K562 (cell line): ENCODE results near the gene COL4A1. TPM values are rescaled to one million over a fixed set of nuclear protein-coding genes. Genes with fewer than 3 reads are reported as not detected.

Experiments used
- ATAC-seq: fragments of 200-7000 bp; cut with Tn5 transposase; 3 replicates; pipeline ENCODE4 v1.9.1; 2020; ENCODE audit warnings: moderate library complexity
- BruUV-seq: library from RNA; stranded (reverse); fragments of 400-500 nt; replicated peaks from 2 replicates; lab custom pipeline; 2021; lab: Mats Ljungman, UMichigan
- CTCF ChIA-PET: fragments of 300-600 bp; formaldehyde crosslinking; extraction: SDS; loops from one replicate; lab custom pipeline; 2021; ENCODE audit warnings: low intra/inter-chr PET ratio; lab: Yijun Ruan, JAX
- POLR2A ChIA-PET: fragments of 300-600, 350-650 bp; sonication (Branson Sonifier 250); formaldehyde crosslinking; extraction: SDS; loops from one replicate; lab custom pipeline; 2021; ENCODE audit warnings: antibody characterized with exemption, inconsistent platforms; lab: Yijun Ruan, JAX
- DNase-seq, 4 experiments: peaks; one replicate each; pipeline versions ENCODE4 v3.0.0 to v3.0.0-alpha.2; 2011 to 2018; ENCODE audit warnings: low spot score in 3 of 4, mixed read lengths in 3 of 4; ENCODE audit errors: extremely low read depth in 1 of 4
- FAIRE-seq: peaks from 2 replicates; lab custom pipeline; 2011; peaks lifted over from hg19 to GRCh38; lab: Jason Lieb, UNC
- H2AFZ ChIP-seq: 2 replicates; pipeline ENCODE4 v1.6.0; 2011; ENCODE audit warnings: low read depth, low read length, control low read depth, inconsistent platforms
- H3K27ac ChIP-seq: fragments of 200-600 bp; 3 replicates; pipeline ENCODE4 v1.8.0; 2011; ENCODE audit warnings: low read depth, mild to moderate bottlenecking, control low read depth, inconsistent platforms, low read length, moderate library complexity, mixed read lengths; ENCODE audit errors: extremely low read depth
- H3K27me3 ChIP-seq, 2 experiments: fragments of 300-600 bp in 1 of 2; 2 replicates in 1 of 2; 3 replicates in 1 of 2; pipeline versions ENCODE4 v1.6.0 to v1.8.0; 2011; ENCODE audit warnings: inconsistent platforms in 2 of 2, low read length in 2 of 2, mild to moderate bottlenecking in 1 of 2, mixed read lengths in 1 of 2, moderate library complexity in 1 of 2; ENCODE audit not compliant: control insufficient read depth in 2 of 2, insufficient read depth in 2 of 2
- H3K36me3 ChIP-seq: fragments of 300-600 bp; 3 replicates; pipeline ENCODE4 v1.8.0; 2011; ENCODE audit warnings: mild to moderate bottlenecking, low read length, inconsistent platforms; ENCODE audit not compliant: control insufficient read depth, insufficient read depth
- H3K4me1 ChIP-seq, 2 experiments: fragments of 200-600 bp in 1 of 2; replicated peaks in 1 of 2; 2 replicates in 1 of 2; 3 replicates in 1 of 2; pipeline versions ENCODE4 v1.5.1 to v1.8.0; 2011; ENCODE audit warnings: inconsistent platforms in 2 of 2, low read length in 2 of 2, mild to moderate bottlenecking in 1 of 2, mixed read lengths in 1 of 2, moderate library complexity in 1 of 2; ENCODE audit not compliant: control insufficient read depth in 2 of 2, insufficient read depth in 2 of 2
- H3K4me2 ChIP-seq: 2 replicates; pipeline ENCODE4 v1.6.1; 2011; ENCODE audit warnings: low read length, control low read depth, inconsistent platforms, mixed read lengths; ENCODE audit not compliant: insufficient read depth
- H3K4me3 ChIP-seq: fragments of 200-600 bp; sonication (generic), shearing (Covaris generic); 2 replicates; pipeline ENCODE4 v1.5.1; 2016; ENCODE audit warnings: control low read depth, inconsistent platforms
- H3K79me2 ChIP-seq: fragments of 200-600 bp; 3 replicates; pipeline ENCODE4 v1.8.0; 2011; ENCODE audit warnings: low read length, inconsistent platforms; ENCODE audit not compliant: control insufficient read depth, insufficient read depth
- H3K9ac ChIP-seq, 2 experiments: 2 replicates each; pipeline versions ENCODE4 v1.6.0 to v1.6.1; 2011; ENCODE audit warnings: low read depth in 2 of 2, low read length in 2 of 2, control low read depth in 1 of 2, inconsistent platforms in 1 of 2, mild to moderate bottlenecking in 1 of 2, mixed read lengths in 1 of 2; ENCODE audit not compliant: insufficient read depth in 1 of 2
- H3K9me1 ChIP-seq: one replicate; pipeline ENCODE4 v1.6.0; 2011; ENCODE audit warnings: inconsistent platforms, mild to moderate bottlenecking, low read length, moderate library complexity; ENCODE audit not compliant: control insufficient read depth, insufficient read depth
- H3K9me3 ChIP-seq: replicated peaks from 2 replicates; pipeline ENCODE4 v1.5.1; 2011; ENCODE audit warnings: low read depth, low read length, inconsistent platforms; ENCODE audit not compliant: control insufficient read depth, insufficient read depth
- H4K20me1 ChIP-seq: replicated peaks from 2 replicates; pipeline ENCODE4 v1.6.1; 2011; ENCODE audit warnings: low read length, inconsistent platforms, mixed read lengths; ENCODE audit not compliant: control insufficient read depth, insufficient read depth
- BRD9 ChIP-seq: fragments of 450-650 bp; IDR thresholded peaks from 2 replicates; pipeline ENCODE4 v1.6.1; 2018; ENCODE audit warnings: low read depth; ENCODE audit not compliant: partially characterized antibody
- CREBBP ChIP-seq: IDR thresholded peaks from one replicate; pipeline ENCODE4 v1.6.1; 2012; ENCODE audit warnings: low read depth, mild to moderate bottlenecking, control low read depth, inconsistent platforms, low read length
- ELK1 ChIP-seq: sonication (generic); formaldehyde crosslinking; IDR thresholded peaks from 2 replicates; pipeline ENCODE4 v1.8.1; 2022; ENCODE audit warnings: missing genetic modification reagents
- FOXJ2 ChIP-seq: fragments of 200-800 bp; sonication (Bioruptor generic); IDR thresholded peaks from 2 replicates; pipeline ENCODE4 v1.6.1; 2016; ENCODE audit warnings: missing genetic modification characterization, missing compliant biosample characterization
- GABPB1 ChIP-seq: sonication (generic); formaldehyde crosslinking; IDR thresholded peaks from 2 replicates; pipeline ENCODE4 v1.8.0; 2022; ENCODE audit warnings: mild to moderate bottlenecking, missing genetic modification reagents
- GTF2F1 ChIP-seq: IDR thresholded peaks from 2 replicates; pipeline ENCODE4 v1.6.1; 2011; ENCODE audit warnings: low read depth, low read length, improper control_type of control experiment
- HLTF ChIP-seq: fragments of 450-650 bp; IDR thresholded peaks from 2 replicates; pipeline ENCODE4 v1.6.1; 2016
- KLF10 ChIP-seq: fragments of 250-450 bp; sonication (Bioruptor Pico); IDR thresholded peaks from 2 replicates; pipeline ENCODE4 v1.6.1; 2021; ENCODE audit warnings: matching md5 sums
- MCM5 ChIP-seq: fragments of 450-650 bp; IDR thresholded peaks from 2 replicates; pipeline ENCODE4 v1.6.1; 2016; ENCODE audit warnings: low read depth
- MTF1 ChIP-seq: fragments of 250-450 bp; sonication (Bioruptor Pico); IDR thresholded peaks from 2 replicates; pipeline ENCODE4 v1.9.0; 2021; ENCODE audit warnings: moderate library complexity, mild to moderate bottlenecking, inconsistent platforms, borderline replicate concordance
- NFYB ChIP-seq: IDR thresholded peaks from 2 replicates; pipeline ENCODE4 v1.6.1; 2011; ENCODE audit warnings: mild to moderate bottlenecking, moderate library complexity; ENCODE audit not compliant: insufficient read length; ENCODE audit errors: extremely low read depth
- TSHZ1 ChIP-seq: fragments of 250-450 bp; sonication (Bioruptor Pico); IDR thresholded peaks from 2 replicates; pipeline ENCODE4 v1.4.0; 2020; ENCODE audit warnings: mild to moderate bottlenecking, moderate library complexity
- ZBTB8A ChIP-seq: fragments of 450-650 bp; IDR thresholded peaks from 2 replicates; pipeline ENCODE4 v1.6.1; 2018; ENCODE audit warnings: mild to moderate bottlenecking, moderate library complexity; ENCODE audit not compliant: partially characterized antibody
- ZNF175 ChIP-seq: fragments of 200-800 bp; sonication (Bioruptor generic); IDR thresholded peaks from 2 replicates; pipeline ENCODE4 v1.6.1; 2016; ENCODE audit warnings: low read depth, mild to moderate bottlenecking, missing genetic modification characterization, missing compliant biosample characterization
- ZNF23 ChIP-seq: fragments of 250-450 bp; sonication (Bioruptor Pico); IDR thresholded peaks from 2 replicates; pipeline ENCODE4 v1.4.0; 2020; ENCODE audit warnings: mild to moderate bottlenecking
- ZNF253 ChIP-seq: fragments of 250-450 bp; sonication (Bioruptor Pico); conservative IDR thresholded peaks from 2 replicates; pipeline ENCODE4 v1.6.1; 2021; ENCODE audit warnings: mild to moderate bottlenecking
- ZNF354B ChIP-seq: fragments of 250-450 bp; sonication (Bioruptor Pico); IDR thresholded peaks from 2 replicates; pipeline ENCODE4 v1.4.0; 2020
- ZNF707 ChIP-seq: fragments of 250-450 bp; sonication (Bioruptor Pico); conservative IDR thresholded peaks from 2 replicates; pipeline ENCODE4 v1.8.0; 2022; ENCODE audit warnings: inconsistent platforms, mild to moderate bottlenecking, moderate library complexity
- WGBS: fragments of 100-300 bp; shearing (Covaris generic); methylation state at CpG from one replicate; pipeline ENCODE4 v1.1.6; 2016; ENCODE audit warnings: low coverage, mixed read lengths; ENCODE audit not compliant: insufficient coverage; ENCODE audit errors: missing lambda C conversion rate; 5-methylcytosine and 5-hydroxymethylcytosine counted together
- in situ Hi-C: fragments of 300-500 bp; cut with MboI; formaldehyde crosslinking; loops from 4 replicates; pipeline ENCODE4 v1.15.0; 2018; ENCODE audit warnings: inconsistent platforms, mixed read lengths
- intact Hi-C: fragments of 100-400 bp; cut with micrococcal nuclease; formaldehyde crosslinking; loops from 2 replicates; pipeline ENCODE4 v1.14.2; 2022
- polyA plus RNA-seq, 8 experiments: library from polyadenylated mRNA; depleted of rRNA in 4 of 8; stranded (reverse) in 5 of 8; unstranded in 3 of 8; fragments of >200 nt; fragmentation: Nextera tagmentation in 2 of 8; fragmentation: Illumina TruSeq in 1 of 8; extraction: Ambion mirVana in 2 of 8; extraction: Trizol in 1 of 8; gene quantifications; 2 replicates each; pipeline versions ENCODE4 v1.2.1 to v1.2.3, GENCODE V29; 2011 to 2014; ENCODE audit warnings: inconsistent platforms in 1 of 8, missing spikeins in 1 of 8
- total RNA-seq, 7 experiments: library from RNA; depleted of rRNA in 6 of 7; stranded (reverse); fragments of >200 nt in 6 of 7; fragmentation: Illumina TruSeq in 2 of 7; extraction: Trizol in 2 of 7; gene quantifications; 2 replicates each; pipeline versions ENCODE4 v1.2.1 to v1.2.3, GENCODE V29; 2011 to 2021; ENCODE audit warnings: low replicate concordance in 1 of 7

The COL4A1 gene
- total and polyA plus RNA-seq, 9 of the 15 experiments (the other 6 are each of a cell fraction or from before 2014, with no cell fraction given) = 0.35 TPM; not detected in 8

- CTCF ChIA-PET = no interaction called here
- no peaks in the 10 kb centered on the region for H3K9me1 ChIP-seq
- intact Hi-C loops = no loop called here
- peaks cover 4 to 42% of the 10 kb centered on the region in 2 experiments; a peak in 4 of 5 replicates for H3K27me3 ChIP-seq
- FAIRE-seq = no peak
- no peak for ATAC-seq
- POLR2A ChIA-PET = interaction anchor here (0.7 kb wide), 1 partner anchor 58 kb away, joined by 3 read pairs; no protein-coding TSS in a partner anchor
- H3K79me2 ChIP-seq = no peaks in the 10 kb centered on the region
- no peaks in the 10 kb centered on the region for H4K20me1 ChIP-seq
- no peak overlapping the region for H3K4me2 ChIP-seq
- H3K36me3 ChIP-seq = no peaks in the 10 kb centered on the region
- no peaks in the 10 kb centered on the region for H3K9me3 ChIP-seq
- no peak for DNase-seq
- H3K4me3 ChIP-seq = no peak overlapping the region
- in situ Hi-C loops = no loop called here
- no peaks in the 10 kb centered on the region; a peak in 1 of 5 replicates for H3K4me1 ChIP-seq
- H3K9ac ChIP-seq = no peak overlapping the region
- BruUV-seq = no TSS peak
- H3K27ac ChIP-seq = no peak overlapping the region
- 9% methylated on average over 11 of the region's 53 CpGs for WGBS
- no peak overlapping the region for H2AFZ ChIP-seq
- TF ChIP-seq HLTF (no peak), ZNF354B (no peak), ELK1 (CRISPR knock-in tag) (no peak), BRD9 (no peak), GABPB1 (CRISPR knock-in tag) (no peak), ZNF253 (CRISPR knock-in tag) (no peak), ZBTB8A (no peak), MTF1 (CRISPR knock-in tag) (no peak), ZNF175 (no peak), TSHZ1 (no peak), MCM5 (no peak), ZNF707 (CRISPR knock-in tag) (no peak), GTF2F1 (no peak), KLF10 (CRISPR knock-in tag) (no peak), ZNF23 (no peak), NFYB (no peak), FOXJ2 (tag) (no peak), CREBBP (no peak)
These were observed 507 bp downstream of the COL4A1 start for GRCh38 chr13:110306340-110306959.
